GM18951 (cell line): ENCODE data around the gene PIP5K1C.

Experiments
- POLR2A ChIP-seq: IDR thresholded peaks from 4 replicates; pipeline ENCODE4 v1.6.1; 2011; ENCODE audit warnings: mild to moderate bottlenecking; ENCODE audit not compliant: insufficient read length, insufficient read depth; ENCODE audit errors: extremely low read depth
- in situ Hi-C: fragments of 300-500 bp; cut with MboI; formaldehyde crosslinking; loops from one replicate; pipeline ENCODE4 v1.12.0; 2022; ENCODE audit warnings: low sequenced_read_pairs, mixed read lengths, inconsistent platforms; ENCODE audit not compliant: unreplicated experiment

Gene PIP5K1C

DNA sequence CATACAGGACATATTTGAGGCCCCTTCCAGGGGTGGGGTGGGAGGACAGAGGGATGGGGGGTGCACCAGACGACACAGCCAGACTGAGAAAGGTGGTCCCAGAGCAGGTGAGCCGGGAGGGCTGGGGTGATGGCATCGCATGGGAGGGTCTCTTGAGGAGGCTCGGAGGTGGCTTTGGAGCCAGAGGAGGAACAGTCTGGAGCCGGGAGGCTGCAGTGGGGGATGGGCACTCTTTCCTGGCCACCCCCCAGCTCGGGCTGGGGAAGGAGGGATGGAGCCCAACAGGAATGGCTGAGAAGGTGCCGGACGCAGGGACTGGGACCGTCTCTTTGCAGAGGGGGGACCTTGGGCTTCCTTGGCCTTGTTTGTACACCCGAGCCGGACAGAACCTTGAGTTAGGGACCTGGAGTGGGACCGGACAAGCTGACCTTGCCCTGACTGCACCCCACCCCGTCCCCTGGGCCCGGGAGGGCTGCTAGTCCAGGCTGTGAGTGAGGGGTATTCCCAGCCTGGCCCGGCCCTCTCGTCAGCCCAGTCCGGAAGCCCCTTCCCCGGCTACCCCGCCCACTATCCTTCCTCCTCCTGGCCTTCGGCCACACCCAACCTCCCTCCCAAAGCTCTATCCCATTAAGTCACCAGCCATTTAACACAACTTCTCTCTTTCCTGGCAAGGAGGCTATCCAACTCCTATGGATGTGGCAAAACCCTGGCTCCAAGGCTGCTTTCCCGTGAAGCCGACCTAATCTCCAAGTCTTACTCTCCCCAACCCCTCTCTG is 92.8 kb downstream of the PIP5K1C start:
- no peak for TF ChIP-seq POLR2A

DNA sequence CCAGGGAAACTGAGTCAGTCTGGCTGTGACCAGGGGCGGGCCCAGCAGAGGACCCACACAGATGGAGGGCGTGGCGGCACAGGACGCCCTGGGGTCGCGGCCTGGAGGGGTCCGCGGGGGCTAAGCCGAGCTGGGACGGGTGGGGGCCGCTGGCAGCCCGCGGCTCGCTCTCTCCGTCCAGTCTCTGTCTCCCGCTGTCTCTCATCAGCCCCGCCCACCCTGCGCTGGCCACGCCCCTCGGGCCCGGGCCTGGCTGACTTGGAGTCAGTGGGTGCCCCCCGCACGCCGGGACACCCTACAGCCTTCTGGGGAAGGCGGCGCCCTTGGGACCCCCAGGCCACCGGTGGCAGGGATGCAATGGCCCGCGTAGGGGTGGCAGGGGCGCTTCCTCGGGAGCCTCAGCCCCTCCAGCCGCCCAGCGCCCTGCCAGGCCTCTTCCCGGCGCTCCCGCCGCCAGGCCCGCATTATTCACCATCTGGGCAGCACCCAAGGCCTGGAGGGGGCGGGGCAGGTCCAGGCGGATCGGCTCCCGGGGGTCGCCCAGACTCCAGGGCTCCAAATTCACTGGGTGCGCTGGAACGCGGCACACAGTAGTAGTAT is 93.5 kb downstream of the PIP5K1C start, which contains the start of gene TBXA2R:
Gene TBXA2R (minus strand): TSS at position 186 of the 600 bp plus-strand sequence. CDS start 6,241 bp downstream, outside the sequence.
- no peak for TF ChIP-seq POLR2A
- in situ Hi-C loops = no loop called here

More for the DNA sequence above, 92.8 kb downstream of the PIP5K1C start:
- in situ Hi-C loops = no loop called here

GRCh38 chr19:3606174-3606689 is 94.0 kb downstream of the PIP5K1C start:
- TF ChIP-seq POLR2A = no peak
- in situ Hi-C loops = no loop called here

DNA sequence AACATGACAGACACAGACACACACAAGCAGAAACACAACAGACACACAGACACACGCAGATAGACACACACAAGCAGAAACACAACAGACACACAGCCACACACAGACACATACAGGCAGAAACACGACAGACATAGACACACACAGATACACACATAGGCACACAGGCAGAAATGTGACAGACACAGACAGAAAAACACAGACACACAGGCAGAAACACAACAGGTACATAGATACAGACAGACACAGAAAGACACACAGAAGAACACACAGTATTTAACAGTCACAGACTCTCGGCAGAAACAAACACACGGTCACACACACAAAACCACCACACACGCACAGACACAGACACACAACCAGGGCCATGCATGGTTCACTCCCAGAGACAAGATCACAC is 94.5 kb downstream of the PIP5K1C start:
- in situ Hi-C loops = no loop called here
- no peak for TF ChIP-seq POLR2A

DNA sequence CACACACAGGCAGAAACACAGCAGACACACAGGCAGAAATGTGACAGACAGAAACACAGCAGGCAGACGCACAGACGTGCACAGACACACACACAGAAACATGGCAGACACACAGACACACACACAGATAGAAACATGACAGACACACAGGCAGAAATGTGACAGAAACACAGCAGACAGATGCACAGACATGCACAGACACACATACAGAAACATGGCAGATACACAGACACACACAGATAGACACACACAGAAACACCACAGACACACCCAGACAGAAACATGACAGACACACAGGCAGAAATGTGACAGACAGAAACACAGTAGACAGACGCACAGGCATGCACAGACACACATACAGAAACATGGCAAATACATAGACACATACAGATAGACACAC is 94.9 kb downstream of the PIP5K1C start:
- TF ChIP-seq POLR2A = no peak
- in situ Hi-C loops = no loop called here

GRCh38 chr19:3604987-3605343 is 95.3 kb downstream of the PIP5K1C start:
- TF ChIP-seq POLR2A = no peak
- in situ Hi-C loops = no loop called here

DNA sequence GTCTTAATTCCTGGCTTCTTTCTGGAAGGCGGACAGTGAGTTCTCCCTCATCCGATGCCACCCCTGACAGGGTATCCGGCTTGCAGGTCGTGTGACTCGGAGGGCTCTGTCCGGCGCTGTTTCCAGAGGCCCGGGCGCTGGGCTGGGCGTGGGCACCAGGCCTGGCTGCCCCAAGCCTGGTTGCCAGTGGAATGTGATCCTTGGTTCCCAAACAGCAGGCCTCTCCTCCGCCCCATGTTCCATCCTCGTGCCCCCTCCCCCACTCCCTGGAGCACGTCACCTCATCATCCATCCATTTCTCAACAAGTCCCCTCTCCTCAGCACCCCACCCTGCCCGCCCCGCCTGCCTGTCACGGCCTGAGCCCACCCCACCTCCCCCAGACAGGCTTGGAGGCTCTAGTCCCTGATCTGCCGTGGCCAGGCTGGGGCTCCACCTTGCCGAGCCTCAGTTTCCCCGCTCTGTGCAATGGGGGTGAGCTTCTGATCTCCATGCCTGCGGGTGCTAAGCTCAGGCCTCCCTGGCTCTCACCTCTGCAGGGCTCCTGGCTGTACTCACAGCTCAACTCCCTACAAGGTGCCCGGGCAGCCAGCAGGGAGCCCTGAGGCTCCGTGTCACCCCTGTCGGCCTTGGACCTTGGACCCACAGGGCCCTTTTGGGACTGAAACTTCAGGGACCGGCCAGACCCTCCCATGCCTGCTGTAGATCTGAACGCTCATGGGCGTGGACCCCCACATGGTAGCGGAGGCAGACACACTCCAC is 95.9 kb downstream of the PIP5K1C start:
- no peak for TF ChIP-seq POLR2A
- in situ Hi-C loops = no loop called here

GRCh38 chr19:3603121-3603811 is 97.0 kb downstream of the PIP5K1C start:
- TF ChIP-seq POLR2A = no peak
- in situ Hi-C loops = no loop called here

GRCh38 chr19:3601021-3601420 is 99.2 kb downstream of the PIP5K1C start:
- in situ Hi-C loops = no loop called here
- no peak for TF ChIP-seq POLR2A

DNA sequence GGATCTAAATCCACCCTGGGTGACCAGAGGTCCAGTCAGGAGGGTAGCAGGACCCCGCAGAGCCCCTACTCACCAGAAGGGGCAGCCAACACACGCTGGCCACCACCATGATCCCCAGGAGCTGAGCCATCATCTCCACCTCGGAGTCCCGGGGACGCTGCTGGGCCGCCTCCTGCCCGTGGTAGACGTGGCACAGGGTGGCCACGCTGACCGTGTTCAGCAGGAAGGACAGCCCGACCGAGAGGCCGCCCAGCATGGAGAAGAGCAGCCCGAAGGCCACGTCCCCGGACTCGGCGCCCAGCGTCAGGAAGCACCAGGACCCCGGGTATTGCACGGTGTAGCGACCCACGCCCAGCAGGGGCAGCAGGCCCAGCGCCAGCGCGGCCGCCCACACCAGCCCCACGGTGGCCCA is 100.5 kb downstream of the PIP5K1C start:
- in situ Hi-C loops = no loop called here
- no peak for TF ChIP-seq POLR2A

DNA sequence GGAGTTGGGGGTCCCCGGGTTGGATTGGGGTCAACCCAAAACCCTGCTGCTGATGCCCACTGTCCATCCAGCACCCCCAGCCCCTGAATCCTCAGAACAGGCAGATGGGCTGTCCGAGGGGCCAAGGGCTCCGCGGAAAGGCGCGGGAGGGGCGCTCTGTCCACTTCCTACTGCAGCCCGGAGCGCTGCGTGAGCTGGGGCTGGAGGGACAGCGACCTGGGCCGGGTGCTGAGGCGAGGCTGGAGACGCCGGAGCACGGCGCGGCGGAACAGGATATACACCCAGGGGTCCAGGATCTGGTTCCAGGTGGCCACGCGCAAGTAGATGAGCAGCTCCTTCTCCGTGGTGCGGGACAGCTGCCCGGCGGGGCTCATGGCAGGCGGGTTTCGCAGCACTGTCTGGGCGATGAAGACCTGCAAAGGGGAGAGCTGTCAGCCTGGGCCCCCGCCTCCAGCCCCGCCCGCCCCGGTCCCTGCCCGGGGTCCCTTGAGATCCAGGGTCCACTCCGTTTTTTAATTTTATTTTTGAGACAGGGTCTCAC is 104.7 kb downstream of the PIP5K1C start:
- in situ Hi-C loops = no loop called here
- no peak for TF ChIP-seq POLR2A

- in situ Hi-C loops = no loop called here
- TF ChIP-seq POLR2A = no peak
Measured at GRCh38 chr19:3593156-3593555, 107.1 kb downstream of the PIP5K1C start.
